WERI-Rb-1 (cell line): ENCODE results near the gene LENG8.

Experiments used
- DNase-seq: peaks from one replicate; pipeline ENCODE4 v3.0.0-alpha.2; 2020
- H3K27ac ChIP-seq: fragments of 250-450 bp; sonication (Bioruptor Pico); 2 replicates; pipeline ENCODE4 v1.5.1; 2020; ENCODE audit warnings: mild to moderate bottlenecking, moderate library complexity
- H3K27me3 ChIP-seq: fragments of 250-450 bp; sonication (Bioruptor Pico); 2 replicates; pipeline ENCODE4 v1.5.1; 2021; ENCODE audit warnings: mild to moderate bottlenecking, low read depth, moderate library complexity; ENCODE audit not compliant: insufficient read depth, severe bottlenecking
- H3K36me3 ChIP-seq: fragments of 250-450 bp; sonication (Bioruptor Pico); 2 replicates; pipeline ENCODE4 v1.5.1; 2020; ENCODE audit warnings: mild to moderate bottlenecking, moderate library complexity
- H3K4me3 ChIP-seq: 2 replicates; pipeline ENCODE4 v1.5.1; 2011; ENCODE audit warnings: low read depth, mild to moderate bottlenecking, control low read depth, low read length
- H3K9me3 ChIP-seq: fragments of 250-450 bp; sonication (Bioruptor Pico); 2 replicates; pipeline ENCODE4 v1.5.1; 2021; ENCODE audit warnings: mild to moderate bottlenecking, moderate library complexity; ENCODE audit not compliant: severe bottlenecking
- TF ChIP-seq, protein P1 (sequence below): IDR thresholded peaks from 2 replicates; pipeline ENCODE4 v1.5.1; 2011; ENCODE audit warnings: low read depth, mild to moderate bottlenecking, control low read depth, inconsistent platforms, low read length

LENG8 gene

DNA sequence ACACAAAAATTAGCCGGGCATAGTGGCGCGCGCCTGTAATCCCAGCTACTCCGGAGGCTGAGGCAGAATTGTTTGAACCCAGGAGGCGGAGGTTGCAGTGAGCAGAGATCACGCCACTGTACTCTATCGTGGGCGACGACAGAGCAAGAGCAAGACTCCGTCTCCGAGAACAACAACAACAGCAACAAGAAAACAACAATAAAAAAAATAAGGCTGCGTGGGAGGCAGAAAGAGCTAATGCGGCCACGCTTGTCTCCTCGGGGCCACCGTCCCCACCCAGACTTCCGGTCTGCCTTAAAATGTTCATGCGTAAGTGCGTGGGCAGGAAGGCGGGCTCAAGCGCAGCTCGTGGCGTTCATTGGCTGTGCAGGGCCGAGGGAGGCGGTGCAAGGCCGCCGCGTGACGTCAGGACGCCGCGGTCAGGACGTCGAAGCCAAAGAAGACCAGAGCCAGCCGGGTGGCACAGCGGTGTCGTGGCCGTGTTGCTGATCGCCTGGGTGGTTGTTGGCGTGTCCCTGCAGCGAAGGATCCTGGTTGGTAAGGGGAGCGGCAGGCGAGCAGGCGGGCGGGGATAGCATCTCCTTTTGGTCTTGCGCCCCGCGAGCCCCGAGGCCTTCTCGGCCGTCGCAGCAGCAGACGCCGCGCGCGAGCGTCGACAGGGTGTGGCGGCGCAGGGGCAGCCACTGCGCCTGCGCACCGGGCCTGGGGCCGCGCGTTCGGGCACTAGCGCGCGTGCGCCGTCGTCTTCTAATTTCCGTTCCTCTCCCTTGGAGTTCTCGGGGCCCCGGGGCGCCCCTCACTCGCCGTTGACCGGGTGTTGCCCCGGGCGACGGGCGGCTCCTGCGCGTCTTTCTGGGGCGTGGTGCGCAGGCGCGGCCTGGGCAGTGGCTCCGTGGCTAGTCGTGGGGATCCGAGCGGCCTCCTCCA lies at the start of gene LENG8:
Gene LENG8, plus strand, starts transcription at position 426 of the 927 bp plus-strand sequence. CDS start 2,146 bp downstream, outside the sequence.
- H3K4me3 ChIP-seq: peak within 1 kb of the TSS; percentile 68
- no peaks in the 10 kb centered on the region for H3K27me3 ChIP-seq
- H3K36me3 ChIP-seq: peaks cover 55% of the 10 kb centered on the region
- peak; percentile 96 for DNase-seq
- peak within 1 kb of the TSS; percentile 98 for H3K27ac ChIP-seq
- H3K9me3 ChIP-seq: no peaks in the 10 kb centered on the region
- TF ChIP-seq, protein P1, sequence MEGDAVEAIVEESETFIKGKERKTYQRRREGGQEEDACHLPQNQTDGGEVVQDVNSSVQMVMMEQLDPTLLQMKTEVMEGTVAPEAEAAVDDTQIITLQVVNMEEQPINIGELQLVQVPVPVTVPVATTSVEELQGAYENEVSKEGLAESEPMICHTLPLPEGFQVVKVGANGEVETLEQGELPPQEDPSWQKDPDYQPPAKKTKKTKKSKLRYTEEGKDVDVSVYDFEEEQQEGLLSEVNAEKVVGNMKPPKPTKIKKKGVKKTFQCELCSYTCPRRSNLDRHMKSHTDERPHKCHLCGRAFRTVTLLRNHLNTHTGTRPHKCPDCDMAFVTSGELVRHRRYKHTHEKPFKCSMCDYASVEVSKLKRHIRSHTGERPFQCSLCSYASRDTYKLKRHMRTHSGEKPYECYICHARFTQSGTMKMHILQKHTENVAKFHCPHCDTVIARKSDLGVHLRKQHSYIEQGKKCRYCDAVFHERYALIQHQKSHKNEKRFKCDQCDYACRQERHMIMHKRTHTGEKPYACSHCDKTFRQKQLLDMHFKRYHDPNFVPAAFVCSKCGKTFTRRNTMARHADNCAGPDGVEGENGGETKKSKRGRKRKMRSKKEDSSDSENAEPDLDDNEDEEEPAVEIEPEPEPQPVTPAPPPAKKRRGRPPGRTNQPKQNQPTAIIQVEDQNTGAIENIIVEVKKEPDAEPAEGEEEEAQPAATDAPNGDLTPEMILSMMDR: no peak

- no peaks in the 10 kb centered on the region for H3K36me3 ChIP-seq
- TF ChIP-seq, protein P1: no peak
- no peak overlapping the region for H3K4me3 ChIP-seq
- peaks cover 6% of the 10 kb centered on the region for H3K9me3 ChIP-seq
- H3K27me3 ChIP-seq: no peaks in the 10 kb centered on the region
- no peak for DNase-seq
- no peak overlapping the region for H3K27ac ChIP-seq
Observed at GRCh38 chr19:54400913-54401312, 48.1 kb upstream of the LENG8 start.

DNA sequence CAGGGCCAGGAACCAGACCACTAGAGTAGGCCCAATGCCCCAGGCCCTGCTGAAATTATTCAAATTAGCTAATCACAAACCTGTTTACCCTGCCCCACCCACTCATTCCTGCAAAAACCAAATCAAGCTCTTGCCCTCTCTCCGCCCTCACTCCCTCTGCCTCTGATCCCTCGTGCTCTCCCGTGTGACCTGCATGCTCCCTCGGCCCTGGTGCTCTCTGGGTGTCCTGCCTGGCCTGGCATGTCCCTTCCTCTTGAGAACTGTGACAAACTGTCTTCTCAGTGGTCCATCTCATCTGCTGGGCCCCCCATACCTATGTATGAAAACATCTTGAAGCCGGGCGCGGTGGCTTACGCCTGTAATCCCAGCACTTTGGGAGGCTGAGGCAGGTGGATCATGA lies 45.9 kb upstream of the LENG8 start:
- TF ChIP-seq, protein P1: no peak
- DNase-seq: no peak
- Histone ChIP-seq H3K27ac (no peak overlapping the region), H3K36me3 (no peaks in the 10 kb centered on the region), H3K27me3 (no peaks in the 10 kb centered on the region), H3K4me3 (no peak overlapping the region), H3K9me3 (peaks cover 6% of the 10 kb centered on the region)

DNA sequence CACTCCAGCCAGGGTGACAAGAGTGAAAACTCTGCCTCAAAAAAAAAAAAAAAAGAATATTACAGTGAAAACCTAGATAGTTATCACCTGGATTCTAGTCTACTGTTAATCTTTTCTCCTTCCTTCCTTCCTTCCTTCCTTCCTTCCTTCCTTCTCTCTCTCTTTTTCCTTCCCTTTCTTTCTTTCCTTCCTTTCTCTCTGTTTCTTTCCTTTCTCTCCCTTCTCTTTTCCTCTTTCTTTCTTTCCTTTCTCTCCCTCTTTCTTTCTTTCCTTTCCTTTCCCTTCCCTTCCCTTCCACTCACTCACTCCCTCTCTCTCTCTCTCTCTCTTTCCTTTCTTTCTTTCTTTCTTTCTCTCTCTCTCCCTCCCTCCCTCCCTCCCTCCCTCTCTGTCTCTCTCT lies 43.4 kb upstream of the LENG8 start:
- no peak for DNase-seq
- Histone ChIP-seq H3K36me3 (no peaks in the 10 kb centered on the region), H3K9me3 (no peaks in the 10 kb centered on the region), H3K4me3 (no peak overlapping the region), H3K27ac (no peak overlapping the region), H3K27me3 (peaks cover 4% of the 10 kb centered on the region)
- TF ChIP-seq, protein P1: no peak

DNA sequence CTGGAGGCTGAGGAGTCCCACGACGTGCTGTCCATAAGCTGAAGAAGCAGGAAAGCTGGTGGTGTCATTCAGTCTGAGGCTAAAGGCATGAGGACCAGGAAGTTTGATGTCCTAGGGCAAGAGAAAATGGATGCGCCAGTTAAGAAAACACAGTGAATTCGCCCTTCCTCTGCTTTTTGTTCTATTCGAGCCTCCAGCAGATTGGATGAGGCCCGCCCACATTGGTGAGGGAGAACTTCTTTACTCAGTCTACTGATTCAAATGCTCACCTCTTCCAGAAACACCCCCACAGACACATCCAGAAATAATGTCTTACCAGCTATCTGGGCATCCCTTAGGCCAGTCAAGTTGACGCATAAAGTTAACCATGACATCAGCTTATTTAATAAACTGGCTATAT lies 41.2 kb upstream of the LENG8 start:
- Histone ChIP-seq H3K36me3 (no peaks in the 10 kb centered on the region), H3K4me3 (no peak overlapping the region), H3K27me3 (peaks cover 11% of the 10 kb centered on the region), H3K27ac (no peak overlapping the region), H3K9me3 (no peaks in the 10 kb centered on the region)
- TF ChIP-seq, protein P1: no peak
- DNase-seq: no peak
